Esophagus muscularis mucosa (tissue), 4 donors: ENCODE measurements around the gene GFM2. TPM values are rescaled to one million over a fixed set of nuclear protein-coding genes. Genes with fewer than 3 reads are reported as not detected.
"Not testable (repeated sequence)": the region's sequence is repeated elsewhere in the genome, so short reads cannot be mapped to it uniquely, and the experiment has no call there.

Experiments
- DNase-seq: peaks from one replicate; pipeline ENCODE4 v3.0.0-alpha.2; 2017; ENCODE audit errors: extremely low spot score
- H3K27ac ChIP-seq, 4 donors: fragments of 200-600 bp; sonication (generic); replicated peaks in 1 of 4; 1 replicate in 3 of 4; 2 replicates in 1 of 4; pipeline ENCODE4 v1.5.1; 2016 to 2019; ENCODE audit warnings: mild to moderate bottlenecking in 1 of 4
- H3K27me3 ChIP-seq, 4 donors: fragments of 200-600 bp; sonication (generic); one replicate each; pipeline versions ENCODE4 v1.5.1 to v1.6.0; 2016 to 2019
- H3K36me3 ChIP-seq, 4 donors: fragments of 200-600 bp; sonication (generic); one replicate each; pipeline ENCODE4 v1.5.1; 2016 to 2019
- H3K4me1 ChIP-seq, 4 donors: fragments of 200-600 bp; sonication (generic); one replicate each; pipeline ENCODE4 v1.5.1; 2016 to 2019
- H3K4me3 ChIP-seq, 4 donors: fragments of 200-600 bp; sonication (generic); 1 replicate in 2 of 4; 2 replicates in 2 of 4; pipeline ENCODE4 v1.5.1; 2016 to 2019; ENCODE audit warnings: mild to moderate bottlenecking in 4 of 4, moderate library complexity in 1 of 4
- H3K9me3 ChIP-seq, 4 donors: fragments of 200-600 bp; sonication (generic); 1 replicate in 3 of 4; 2 replicates in 1 of 4; pipeline ENCODE4 v1.5.1; 2016 to 2019
- EP300 ChIP-seq: sonication (generic); formaldehyde crosslinking; IDR thresholded peaks from one replicate; pipeline ENCODE4 v1.6.1; 2017; ENCODE audit warnings: antibody characterized with exemption
- POLR2A ChIP-seq: fragments of 450-650 bp; IDR thresholded peaks from one replicate; pipeline ENCODE4 v1.6.1; 2017; ENCODE audit warnings: antibody characterized with exemption, moderate library complexity, mild to moderate bottlenecking, low read depth
- POLR2AphosphoS5 ChIP-seq, 2 donors: sonication (generic); formaldehyde crosslinking; IDR thresholded peaks; one replicate each; pipeline ENCODE4 v1.6.1; 2017; ENCODE audit warnings: antibody characterized with exemption in 2 of 2
- WGBS: methylation state at CpG from one replicate; pipeline ENCODE4 v1.1.5; 2018; 5-methylcytosine and 5-hydroxymethylcytosine counted together
- intact Hi-C: fragments of 100-400 bp; cut with DNase I; formaldehyde crosslinking; loops from one replicate; pipeline ENCODE4 v1.15.1; 2023
- total RNA-seq, 4 donors: library from RNA; depleted of rRNA; stranded (reverse); fragments of >200 nt; gene quantifications; one replicate each; pipeline versions ENCODE4 v1.1.0 to v1.2.1, GENCODE V29; 2016
- TF ChIP-seq, protein P1 (sequence below), 3 experiments: fragments of 200-600 bp in 2 of 3; fragments of 450-650 bp in 1 of 3; sonication (generic) in 2 of 3; IDR thresholded peaks; one replicate each; pipeline ENCODE4 v1.5.1; 2017 to 2019; ENCODE audit warnings: antibody characterized with exemption in 3 of 3, mild to moderate bottlenecking in 2 of 3, moderate library complexity in 1 of 3

Gene GFM2
- total RNA-seq, 4 donors from 2014 or later, result 12.9 to 17.0 (median 14.5) TPM

DNA sequence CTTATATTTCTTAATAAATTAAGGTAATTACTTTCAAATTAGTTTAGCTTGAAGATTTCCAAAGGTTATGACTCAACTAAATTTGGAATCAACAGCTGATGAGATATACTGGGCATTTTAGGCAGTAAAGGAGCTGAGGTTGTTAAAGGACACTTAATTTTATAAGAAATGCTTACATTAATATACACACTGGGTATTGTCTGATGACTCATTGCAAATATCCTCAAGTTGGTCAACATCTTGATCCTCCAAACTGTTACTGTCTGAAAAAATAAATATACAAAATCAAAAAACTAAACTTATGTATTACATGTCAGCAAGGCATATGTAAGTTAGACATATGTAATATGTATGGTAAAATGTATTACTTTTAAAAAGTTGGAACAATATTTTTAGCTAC lies 3.4 kb downstream of the GFM2 start:
- Histone ChIP-seq H3K36me3 (peaks cover 2 to 41% (median 26%) of the 10 kb centered on the region in 4 donors), H3K4me1 (peaks cover 24 to 41% (median 32%) of the 10 kb centered on the region in 4 donors), H3K4me3 (no peak overlapping the region), H3K9me3 (no peaks in the 10 kb centered on the region), H3K27me3 (no peaks in the 10 kb centered on the region), H3K27ac (no peak overlapping the region)
- DNase-seq, result no peak
- TF ChIP-seq POLR2AphosphoS5 (IDR thresholded peaks at IDR 0.05) (no peak), EP300 (no peak), POLR2A (no peak)
- TF ChIP-seq, protein P1, sequence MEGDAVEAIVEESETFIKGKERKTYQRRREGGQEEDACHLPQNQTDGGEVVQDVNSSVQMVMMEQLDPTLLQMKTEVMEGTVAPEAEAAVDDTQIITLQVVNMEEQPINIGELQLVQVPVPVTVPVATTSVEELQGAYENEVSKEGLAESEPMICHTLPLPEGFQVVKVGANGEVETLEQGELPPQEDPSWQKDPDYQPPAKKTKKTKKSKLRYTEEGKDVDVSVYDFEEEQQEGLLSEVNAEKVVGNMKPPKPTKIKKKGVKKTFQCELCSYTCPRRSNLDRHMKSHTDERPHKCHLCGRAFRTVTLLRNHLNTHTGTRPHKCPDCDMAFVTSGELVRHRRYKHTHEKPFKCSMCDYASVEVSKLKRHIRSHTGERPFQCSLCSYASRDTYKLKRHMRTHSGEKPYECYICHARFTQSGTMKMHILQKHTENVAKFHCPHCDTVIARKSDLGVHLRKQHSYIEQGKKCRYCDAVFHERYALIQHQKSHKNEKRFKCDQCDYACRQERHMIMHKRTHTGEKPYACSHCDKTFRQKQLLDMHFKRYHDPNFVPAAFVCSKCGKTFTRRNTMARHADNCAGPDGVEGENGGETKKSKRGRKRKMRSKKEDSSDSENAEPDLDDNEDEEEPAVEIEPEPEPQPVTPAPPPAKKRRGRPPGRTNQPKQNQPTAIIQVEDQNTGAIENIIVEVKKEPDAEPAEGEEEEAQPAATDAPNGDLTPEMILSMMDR (IDR thresholded peaks at IDR 0.05), result no peak
- intact Hi-C loops, result no loop called here

- Histone ChIP-seq H3K27ac (no peak overlapping the region), H3K4me3 (no peak overlapping the region), H3K4me1 (peaks cover 16 to 32% (median 24%) of the 10 kb centered on the region in 4 donors), H3K27me3 (no peaks in the 10 kb centered on the region), H3K36me3 (peaks cover 6 to 50% (median 33%) of the 10 kb centered on the region in 4 donors), H3K9me3 (no peaks in the 10 kb centered on the region)
- no peak for TF ChIP-seq POLR2AphosphoS5 (IDR thresholded peaks at IDR 0.05)
- TF ChIP-seq POLR2A, result no peak
- TF ChIP-seq EP300, result no peak
- TF ChIP-seq, protein P1 (IDR thresholded peaks at IDR 0.05), result no peak
- intact Hi-C loops, result no loop called here
- 95% methylated on average over 2 of the region's 2 CpGs for WGBS
- no peak for DNase-seq
These were observed 4.3 kb downstream of the GFM2 start for GRCh38 chr5:74762599-74762998.

GRCh38 chr5:74761241-74761640 lies 5.7 kb downstream of the GFM2 start:
- Histone ChIP-seq H3K4me3 (no peak overlapping the region), H3K36me3 (peaks cover 13 to 64% (median 46%) of the 10 kb centered on the region in 4 donors), H3K27ac (no peak overlapping the region), H3K4me1 (peaks cover 15 to 30% (median 23%) of the 10 kb centered on the region in 4 donors), H3K9me3 (no peaks in the 10 kb centered on the region), H3K27me3 (no peaks in the 10 kb centered on the region)
- intact Hi-C loops, result no loop called here
- WGBS, result 91% methylated on average over 1 of the region's 1 CpG
- DNase-seq, result no peak
- no peak for TF ChIP-seq POLR2AphosphoS5 (IDR thresholded peaks at IDR 0.05)

DNA sequence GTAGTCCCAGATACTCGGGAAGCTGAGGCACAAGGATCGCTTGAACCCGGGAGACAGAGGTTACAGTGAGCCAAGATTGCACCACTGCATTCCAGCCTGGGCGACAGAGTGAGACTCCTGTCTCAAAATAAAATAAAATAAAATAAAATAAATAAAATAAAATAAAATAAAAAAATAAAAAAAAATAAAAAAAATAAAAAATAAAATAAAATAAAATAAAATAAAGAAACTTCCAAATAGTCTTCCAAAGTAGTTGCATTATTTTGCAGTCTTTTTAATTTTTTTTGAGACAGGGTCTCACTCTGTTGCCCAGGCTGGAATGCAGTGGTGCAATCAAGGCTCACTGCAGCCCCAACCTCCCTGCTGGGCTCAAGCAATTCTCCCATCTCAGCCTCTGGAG lies 18.2 kb downstream of the GFM2 start:
- H3K27me3 ChIP-seq, H3K4me3 ChIP-seq, DNase-seq, intact Hi-C loops, H3K9me3 ChIP-seq, H3K27ac ChIP-seq, H3K4me1 ChIP-seq: not testable (repeated sequence)
- H3K36me3 ChIP-seq, result peaks cover 14 to 88% (median 58%) of the 10 kb centered on the region in 4 donors
- 97% methylated on average over 4 of the region's 4 CpGs for WGBS

DNA sequence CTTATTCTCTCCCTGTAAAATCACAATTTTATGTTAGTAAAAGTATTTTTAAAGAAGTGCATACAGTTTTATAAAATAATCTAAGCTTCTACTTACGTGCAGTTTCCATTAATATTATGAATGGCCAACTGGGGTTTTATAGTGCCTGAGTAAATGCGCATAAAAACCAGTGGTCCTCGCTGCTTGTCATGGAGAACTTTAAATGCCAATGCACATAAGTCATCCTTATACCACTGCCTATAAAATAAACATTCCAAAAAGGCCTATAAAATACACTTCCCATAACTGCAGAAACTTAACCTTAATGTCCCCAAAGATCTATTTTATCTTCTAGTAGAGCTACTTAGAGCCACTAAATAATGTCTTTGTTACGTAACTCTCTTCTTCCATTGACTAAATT lies 28.5 kb downstream of the GFM2 start:
- H3K9me3 ChIP-seq, result no peaks in the 10 kb centered on the region
- no peak overlapping the region for H3K27ac ChIP-seq
- H3K27me3 ChIP-seq, result no peaks in the 10 kb centered on the region
- H3K4me1 ChIP-seq, result no peaks in the 10 kb centered on the region
- intact Hi-C loops, result no loop called here
- no peak overlapping the region for H3K4me3 ChIP-seq
- H3K36me3 ChIP-seq, result peaks cover 23 to 87% (median 67%) of the 10 kb centered on the region in 4 donors
- no peak for DNase-seq
- 94% methylated on average over 4 of the region's 4 CpGs for WGBS
- no peak for TF ChIP-seq POLR2AphosphoS5 (IDR thresholded peaks at IDR 0.05)
- no peak for TF ChIP-seq POLR2A
- TF ChIP-seq, protein P1 (IDR thresholded peaks at IDR 0.05), result no peak
- TF ChIP-seq EP300, result no peak

DNA sequence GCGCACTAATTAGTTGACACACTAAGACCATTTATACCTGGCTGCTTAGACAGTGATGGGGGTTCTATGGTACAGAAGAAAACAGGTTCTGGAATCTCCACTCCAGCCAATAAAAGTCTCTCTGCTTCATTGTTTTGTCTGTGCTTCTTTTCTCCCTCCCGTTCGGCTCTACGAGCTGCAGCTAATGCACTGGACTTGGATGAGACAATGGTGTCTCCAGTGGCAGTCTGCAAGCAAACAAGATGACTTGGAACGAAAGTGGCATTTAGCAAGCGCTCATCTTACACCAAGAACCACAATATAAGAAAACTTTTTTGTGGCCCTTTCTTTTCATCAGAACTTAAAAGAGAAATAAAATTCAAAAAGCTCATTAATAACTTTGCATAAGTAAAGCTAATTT lies 30.2 kb downstream of the GFM2 start:
- H3K9me3 ChIP-seq, result no peaks in the 10 kb centered on the region
- TF ChIP-seq POLR2A (no peak), EP300 (no peak), POLR2AphosphoS5 (IDR thresholded peaks at IDR 0.05) (no peak)
- TF ChIP-seq, protein P1 (IDR thresholded peaks at IDR 0.05), result no peak
- H3K4me3 ChIP-seq, result no peak overlapping the region
- WGBS, result 86% methylated on average over 6 of the region's 6 CpGs
- no peaks in the 10 kb centered on the region for H3K4me1 ChIP-seq
- no peaks in the 10 kb centered on the region for H3K27me3 ChIP-seq
- H3K27ac ChIP-seq, result no peak overlapping the region
- peaks cover 23 to 87% (median 67%) of the 10 kb centered on the region in 4 donors for H3K36me3 ChIP-seq
- DNase-seq, result no peak
- intact Hi-C loops, result no loop called here
